GM18909 (cell line): ENCODE measurements around the gene KIF4A.
A peak's percentile ranks its signal among the peaks of the same experiment; 100 is the strongest.
"Not testable (repeated sequence)": the region's sequence is repeated elsewhere in the genome, so short reads cannot be mapped to it uniquely, and the experiment has no call there.

ENCODE experiments used
- ATAC-seq: cut with Tn5 transposase; IDR thresholded peaks from one replicate; pipeline ENCODE4 v1.9.1; 2021; ENCODE audit warnings: mild to moderate bottlenecking; ENCODE audit not compliant: unreplicated experiment, poor library complexity

KIF4A gene

DNA sequence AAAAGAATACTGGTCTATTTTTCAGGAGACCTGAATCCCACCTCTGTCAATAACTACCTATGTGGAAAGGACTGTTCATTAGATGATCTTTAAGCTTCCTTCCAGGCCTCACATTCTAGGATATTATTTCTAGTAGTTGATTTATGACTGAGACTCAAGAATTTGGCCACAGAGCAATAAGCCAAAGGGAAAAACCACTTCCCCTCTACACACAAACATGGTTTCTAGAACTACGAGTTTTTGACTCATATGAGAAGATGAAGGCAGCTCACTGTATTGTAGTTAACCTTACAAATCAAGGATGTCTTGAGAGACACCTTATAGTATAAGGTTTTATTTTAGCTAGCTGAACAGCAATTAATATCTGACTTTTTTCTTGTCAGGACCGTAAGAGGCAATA is 96.3 kb downstream of the KIF4A start:
- no peak for ATAC-seq

DNA sequence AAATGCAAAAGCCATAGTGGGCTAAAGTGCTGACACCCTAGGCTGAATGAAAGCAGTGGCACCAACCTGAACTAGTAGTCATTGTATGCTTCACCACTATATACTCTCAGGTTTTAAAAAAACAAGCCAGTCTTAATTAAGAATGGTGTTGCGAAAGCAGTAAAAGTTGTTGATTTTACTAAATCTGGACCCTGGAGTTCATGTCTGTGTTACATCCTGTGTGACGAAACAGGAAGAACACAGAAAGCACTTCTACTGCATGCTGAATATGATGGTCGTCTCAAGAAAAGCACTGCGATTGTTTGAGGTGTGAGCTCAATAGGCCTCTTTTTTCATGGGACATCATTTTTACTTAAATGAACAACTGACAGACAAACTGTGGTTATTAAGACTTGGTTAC is 109.0 kb downstream of the KIF4A start:
- no peak for ATAC-seq

GRCh38 chrX:70400181-70400580 is 110.3 kb downstream of the KIF4A start:
- not testable (repeated sequence) for ATAC-seq

DNA sequence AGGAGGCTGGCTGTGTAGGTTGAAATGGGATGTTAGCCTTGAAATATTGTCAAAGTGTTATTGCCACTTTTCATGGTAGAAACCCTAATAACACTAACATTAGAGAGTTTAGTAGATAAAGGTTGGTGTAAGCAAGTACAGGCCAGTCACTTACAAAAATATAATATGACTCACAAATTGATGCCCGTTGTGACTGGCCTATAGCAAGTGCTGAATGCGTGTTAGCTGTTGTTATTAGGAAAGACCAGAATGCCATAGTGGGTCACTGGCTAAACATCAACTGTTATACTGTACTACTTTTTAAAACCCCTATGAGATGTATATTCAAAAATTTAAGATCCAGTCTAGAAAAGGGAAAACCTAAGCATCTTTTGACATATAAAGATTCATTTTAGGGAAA is 112.8 kb downstream of the KIF4A start:
- no peak for ATAC-seq

DNA sequence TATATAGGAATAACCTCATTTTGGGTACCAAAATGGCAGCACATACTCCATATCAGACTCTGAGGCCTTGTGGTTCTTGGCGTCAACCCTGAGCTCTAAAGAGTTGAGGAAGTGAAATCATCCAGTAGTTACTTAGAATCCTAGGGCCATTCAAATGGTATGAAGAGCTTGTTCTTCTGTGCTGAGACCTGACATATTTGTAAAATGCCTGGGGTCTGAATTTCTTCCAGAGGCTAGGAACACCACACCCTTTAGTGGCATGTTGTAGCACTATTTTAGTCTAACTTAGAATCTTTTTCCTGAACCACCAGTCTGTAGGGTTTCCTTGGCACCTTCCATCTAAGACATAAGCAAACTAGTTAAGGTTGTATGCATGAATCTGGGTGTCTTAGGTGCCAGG is 115.1 kb downstream of the KIF4A start:
- no peak for ATAC-seq

DNA sequence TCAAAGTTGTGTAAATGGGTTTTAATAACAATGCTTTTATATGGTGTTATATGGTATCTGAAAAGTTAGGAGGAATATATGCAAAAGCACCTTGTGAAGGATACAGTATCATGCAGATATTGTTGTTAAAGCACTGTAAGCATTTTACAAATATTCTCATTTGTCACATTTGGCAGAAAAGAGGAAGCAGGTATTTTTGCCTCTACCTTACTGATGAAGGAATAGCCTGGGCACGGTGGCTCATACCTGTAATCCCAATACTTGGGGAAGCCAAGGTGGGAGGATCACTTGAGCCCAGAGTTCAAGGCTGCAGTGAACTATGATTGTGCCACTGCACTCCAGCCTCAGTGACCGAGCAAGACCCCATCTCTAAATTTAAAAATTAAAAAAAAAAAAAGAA is 121.0 kb downstream of the KIF4A start:
- no peak for ATAC-seq

GRCh38 chrX:70411475-70411874 is 121.6 kb downstream of the KIF4A start:
- ATAC-seq: no peak

DNA sequence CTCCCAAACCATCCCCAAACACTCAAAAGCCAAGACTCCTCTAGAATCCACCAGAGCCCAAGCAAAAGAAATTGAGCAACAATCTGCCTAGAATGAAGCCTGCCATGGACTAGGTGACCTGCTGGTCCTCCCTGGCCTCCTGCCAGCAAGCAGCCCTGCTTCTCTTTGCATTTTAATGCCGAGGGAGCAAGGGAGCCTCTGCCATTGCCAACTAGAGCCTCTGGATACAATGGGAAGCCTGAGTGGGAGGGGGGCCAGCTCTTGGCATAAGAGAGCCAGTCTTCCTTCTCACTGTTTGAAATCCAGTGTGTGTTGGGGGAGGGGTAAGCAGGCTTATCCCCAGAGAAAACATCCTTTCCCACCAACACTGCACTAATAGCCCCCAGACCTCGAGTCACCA is 131.7 kb downstream of the KIF4A start:
- no peak for ATAC-seq

DNA sequence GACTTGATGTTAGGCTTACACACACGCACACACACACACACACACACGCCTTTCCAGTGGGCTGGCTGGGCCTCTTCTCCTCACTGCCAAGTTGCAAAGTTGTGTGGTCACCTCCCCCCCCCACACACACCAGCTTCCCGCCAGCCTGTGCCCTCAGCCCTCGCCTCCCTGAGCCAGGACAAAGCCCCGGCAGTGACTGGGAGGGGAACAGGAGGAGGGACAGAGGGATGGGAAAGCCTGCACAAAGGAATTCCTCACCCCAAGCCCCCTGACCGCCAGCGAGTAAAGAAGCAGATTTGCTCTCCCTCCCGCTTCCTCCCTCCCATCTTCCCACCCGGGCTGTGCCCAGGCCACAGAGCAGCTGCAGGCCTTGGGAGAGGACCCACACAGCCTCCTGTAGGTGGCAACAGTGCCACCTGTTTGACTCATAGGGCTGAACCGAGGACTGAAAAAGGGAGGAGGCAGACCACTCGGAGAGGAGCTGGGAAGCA is 133.0 kb downstream of the KIF4A start, which contains the start of gene GDPD2:
GDPD2 (plus strand) TSS at position 464 of the 491 bp plus-strand sequence. CDS start 1,671 bp downstream, outside the sequence.
- ATAC-seq: no peak

DNA sequence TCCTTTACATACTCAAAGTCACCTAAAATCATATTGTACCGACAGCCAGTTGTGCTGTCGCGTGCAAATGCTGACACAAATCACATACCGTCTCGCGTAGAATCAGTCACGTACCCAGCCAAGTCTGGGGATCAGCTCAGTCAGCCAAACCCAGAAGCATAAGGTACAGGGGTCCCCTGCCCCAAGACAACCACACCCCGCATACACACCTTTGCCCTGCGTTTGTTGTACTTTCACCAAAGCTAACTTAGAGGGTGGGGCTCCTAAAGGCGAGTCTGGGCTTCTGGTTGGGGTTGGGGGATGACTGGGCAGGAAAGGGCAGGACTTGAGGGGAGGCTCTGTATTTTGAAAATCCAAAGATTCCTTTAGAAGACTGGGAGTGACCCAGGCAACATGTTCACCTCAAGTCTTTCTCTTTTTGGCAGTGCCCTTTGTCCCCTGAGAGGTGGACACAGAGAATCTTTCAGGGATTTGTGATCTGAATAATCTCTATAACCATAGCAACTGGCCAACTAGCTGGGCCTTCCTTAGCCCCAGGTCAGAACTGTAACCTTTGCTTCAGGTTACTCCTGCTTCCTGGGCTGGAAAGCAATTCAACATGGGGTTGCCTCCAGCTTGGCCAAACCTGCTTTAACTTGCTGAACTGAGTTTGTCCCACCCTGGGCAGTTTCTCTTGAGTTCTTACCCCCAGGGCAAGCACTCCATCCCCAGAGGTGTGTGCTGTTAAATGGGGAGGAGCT is 134.2 kb downstream of the KIF4A start:
- no peak for ATAC-seq

- no peak for ATAC-seq
These were observed 134.9 kb downstream of the KIF4A start for GRCh38 chrX:70424801-70425200.

- no peak for ATAC-seq
These were observed 136.7 kb downstream of the KIF4A start for GRCh38 chrX:70426286-70427278.

DNA sequence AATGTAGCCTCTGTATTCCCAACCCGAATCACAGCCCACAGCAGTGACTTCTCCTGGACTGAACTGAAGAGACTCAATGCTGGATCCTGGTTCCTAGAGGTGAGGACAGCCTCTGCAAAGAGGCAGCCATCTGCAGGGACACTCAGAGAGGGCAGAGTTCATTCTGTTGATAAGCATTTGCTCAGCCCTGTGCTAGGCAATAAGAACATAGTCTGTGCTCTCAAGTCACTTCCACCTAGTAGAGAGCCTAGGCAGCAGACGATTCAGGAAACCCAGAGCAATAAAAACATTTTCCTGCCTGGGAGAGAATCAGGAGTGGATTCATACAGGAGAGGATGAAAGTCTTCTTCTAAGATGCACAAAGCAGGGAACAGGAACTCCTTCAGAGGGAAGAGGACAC is 137.5 kb downstream of the KIF4A start:
- no peak for ATAC-seq

GRCh38 chrX:70429759-70430158 is 139.9 kb downstream of the KIF4A start:
- no peak for ATAC-seq

DNA sequence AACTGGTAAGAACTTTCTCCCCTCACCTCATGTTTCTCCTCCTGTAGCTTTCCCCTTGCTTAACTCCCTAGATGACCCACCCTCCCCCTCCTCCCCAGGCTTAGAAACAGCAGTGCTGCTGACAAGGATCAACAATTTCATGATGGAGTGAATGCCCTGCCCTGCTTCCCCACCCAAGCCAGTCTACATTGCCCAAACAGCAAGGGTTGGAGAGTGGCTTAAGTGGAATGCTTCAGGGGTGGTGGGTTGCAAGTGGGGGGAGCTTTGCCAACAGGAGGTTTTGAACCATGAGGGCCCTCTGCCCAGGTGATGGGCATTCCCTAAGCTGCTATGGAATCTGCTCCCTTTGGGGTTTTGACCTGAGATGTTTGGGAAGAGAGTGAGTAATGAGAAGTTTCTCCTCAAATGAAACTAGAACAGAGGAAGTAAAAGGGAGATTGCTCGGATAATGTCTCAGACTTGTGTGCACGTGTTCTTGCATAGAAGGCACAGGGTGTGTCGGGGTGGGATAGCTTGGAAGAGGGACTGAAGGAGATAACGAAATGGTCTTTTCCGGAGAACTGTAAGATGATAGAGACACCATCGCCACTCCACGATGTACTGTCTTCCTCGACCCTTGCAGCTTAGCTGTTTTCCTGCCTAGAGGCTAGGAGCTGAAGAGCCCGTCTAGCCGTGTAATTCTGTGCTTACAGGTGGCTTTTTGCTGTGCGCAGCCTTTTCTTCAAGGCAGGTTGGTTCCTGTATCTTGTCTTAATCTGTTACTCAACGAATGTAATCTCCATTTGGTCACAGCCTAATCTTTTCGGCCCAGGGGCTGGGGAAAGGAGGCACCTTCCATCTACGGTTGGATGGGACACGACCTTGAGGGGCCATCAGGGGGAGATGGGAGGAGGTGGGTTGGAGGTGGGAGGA is 143.3 kb downstream of the KIF4A start:
- ATAC-seq: no peak

- peak; percentile 62 for ATAC-seq
These were observed 144.0 kb downstream of the KIF4A start for GRCh38 chrX:70433848-70434351.

DNA sequence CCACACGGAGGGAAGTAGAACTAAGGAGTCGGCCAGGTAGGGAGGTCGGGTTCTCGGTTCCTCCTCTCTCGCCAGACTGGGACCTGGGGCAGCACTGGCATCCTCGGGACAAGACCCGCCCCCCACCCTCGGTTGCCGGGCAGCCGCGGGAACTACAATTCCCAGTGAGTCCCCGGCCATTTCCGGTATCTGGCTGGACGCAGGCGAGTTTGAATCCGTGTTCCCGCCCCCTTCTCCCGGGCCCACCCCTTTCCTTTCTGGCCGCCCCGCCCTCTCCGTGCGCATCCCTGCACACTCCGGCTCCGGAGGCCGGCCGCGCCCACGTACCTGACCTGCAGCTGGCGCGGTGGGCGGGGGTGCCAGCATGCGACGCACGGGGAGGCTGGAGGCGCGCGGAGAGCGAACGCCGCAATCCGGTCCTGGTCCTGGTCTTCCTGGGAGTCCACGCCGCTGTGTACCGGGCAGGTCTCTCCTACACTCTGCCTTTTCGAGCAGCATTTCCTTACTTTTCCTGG is 144.5 kb downstream of the KIF4A start:
- ATAC-seq: peak; percentile 57

- ATAC-seq: no peak
These were observed 145.1 kb downstream of the KIF4A start for GRCh38 chrX:70434914-70435586.

- no peak for ATAC-seq
These were observed 146.4 kb downstream of the KIF4A start for GRCh38 chrX:70436343-70436742.
